SH-SY5Y (cell line): ENCODE measurements around the gene EI24.

ENCODE experiments used
- GATA2 ChIP-seq: IDR thresholded peaks from 2 replicates; pipeline ENCODE4 v1.6.1; 2011; ENCODE audit warnings: mild to moderate bottlenecking, low read depth, low read length
- GATA3 ChIP-seq: IDR thresholded peaks from 2 replicates; pipeline ENCODE4 v1.6.1; 2011; ENCODE audit warnings: low read depth, mild to moderate bottlenecking, low read length, moderate library complexity

DNA sequence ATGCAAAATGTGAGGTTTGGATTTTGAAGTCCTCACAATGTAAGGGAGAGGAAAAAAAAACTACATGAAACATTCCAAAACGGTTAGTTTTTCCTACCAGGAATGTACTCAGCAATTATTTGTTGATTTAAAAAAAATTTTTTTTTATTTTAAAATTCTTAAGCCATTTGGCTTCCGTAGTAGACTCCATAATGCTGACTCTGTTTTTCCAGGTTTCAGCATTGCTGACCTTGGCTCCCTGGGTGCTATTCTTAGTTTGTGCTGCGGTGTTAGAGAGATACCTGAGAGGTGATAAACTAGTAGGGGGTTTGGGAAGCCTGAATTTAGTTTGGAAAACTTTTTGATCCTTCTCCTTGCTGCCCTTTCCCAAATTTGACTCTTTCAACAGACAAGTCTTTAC is 33.9 kb downstream of the EI24 start:
- TF ChIP-seq GATA2 (no peak), GATA3 (no peak)
